NCI-H345 (cell line): Measurements from ENCODE around the gene ZNF609.
A peak's percentile ranks its signal among the peaks of the same experiment; 100 is the strongest.

ENCODE experiments used
- DNase-seq: peaks from one replicate; lab custom pipeline; 2025; lab: John Stamatoyannopoulos, UW

Gene ZNF609

DNA sequence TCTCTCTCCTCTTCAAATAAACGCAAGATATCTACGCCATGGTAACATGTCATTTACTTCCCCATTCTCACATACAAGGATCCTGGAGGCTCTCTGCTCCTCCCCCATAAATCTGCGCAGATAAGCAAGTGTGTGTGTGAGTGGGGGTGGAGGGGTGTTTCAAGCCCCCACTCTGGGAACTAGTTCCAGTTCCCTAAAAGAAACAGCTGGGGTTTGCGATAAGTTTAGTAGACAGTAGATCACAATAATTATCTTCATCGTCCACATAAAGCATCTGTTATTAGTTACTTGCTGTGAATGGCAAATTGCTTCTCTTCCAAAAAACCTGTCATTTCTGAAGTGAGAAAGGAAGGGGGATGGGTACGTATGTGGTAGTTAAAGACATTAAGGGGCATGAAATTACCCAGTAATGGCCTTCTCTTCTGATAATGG, 235.2 kb downstream of the ZNF609 start:
- no peak for DNase-seq

DNA sequence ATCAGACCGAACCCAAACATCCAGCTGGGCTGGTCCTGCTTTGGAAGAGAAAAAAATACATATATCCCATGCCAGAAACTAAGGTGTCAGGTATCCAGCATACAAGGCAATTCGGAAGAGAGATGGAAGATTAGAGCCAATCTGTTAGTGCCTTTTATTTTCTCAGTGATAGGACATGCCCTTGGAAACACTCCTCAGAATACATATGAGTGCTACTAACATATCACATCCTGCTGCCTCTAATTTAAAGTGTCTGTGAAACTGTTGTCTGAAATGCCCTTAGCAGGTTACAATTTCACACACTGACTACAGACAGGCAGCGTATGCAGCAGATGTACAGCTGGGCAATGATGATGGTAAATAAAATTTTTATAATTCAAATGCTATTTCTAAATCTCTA, 236.1 kb downstream of the ZNF609 start:
- no peak for DNase-seq

DNA sequence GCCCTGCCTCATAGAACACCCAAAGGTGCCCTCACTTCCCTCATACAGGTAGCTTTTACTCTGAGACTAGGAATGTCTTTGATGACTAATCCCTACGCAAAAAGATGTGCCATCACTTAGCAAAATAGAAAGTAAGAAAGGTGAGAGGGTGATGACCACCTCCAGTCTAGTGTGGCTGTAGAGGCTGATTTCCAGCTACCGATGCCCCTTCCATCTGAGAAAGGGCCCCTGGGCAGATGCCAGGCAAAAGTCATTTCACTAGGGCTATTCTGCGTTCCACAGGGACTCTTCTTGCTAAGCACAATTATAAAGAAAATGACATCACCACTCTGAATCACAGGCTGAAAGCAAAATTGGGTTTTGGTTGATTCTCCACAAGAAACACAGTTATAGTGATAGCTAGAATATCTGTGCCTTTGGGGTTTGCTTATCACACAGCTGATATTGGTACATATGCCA, 237.6 kb downstream of the ZNF609 start:
- DNase-seq, result no peak

DNA sequence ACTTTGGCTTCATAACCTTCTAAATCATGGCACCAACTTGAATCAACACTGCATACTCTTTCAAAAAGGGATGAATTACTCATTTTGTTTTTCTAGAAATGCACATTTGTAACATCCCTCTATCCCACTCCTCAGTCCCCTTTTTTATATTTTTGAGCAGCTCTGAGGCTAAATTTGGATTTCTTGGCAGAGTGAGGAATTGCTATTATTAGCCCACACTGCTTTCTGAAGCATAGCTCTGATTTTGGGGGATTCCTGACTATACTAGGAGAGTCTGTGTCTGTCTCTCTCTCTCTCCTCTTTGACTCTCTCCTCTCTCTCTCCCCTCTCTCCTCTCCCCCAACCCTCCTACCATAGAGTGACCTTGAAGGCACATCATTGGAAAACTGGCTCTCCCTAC, 238.4 kb downstream of the ZNF609 start:
- DNase-seq, result no peak

DNA sequence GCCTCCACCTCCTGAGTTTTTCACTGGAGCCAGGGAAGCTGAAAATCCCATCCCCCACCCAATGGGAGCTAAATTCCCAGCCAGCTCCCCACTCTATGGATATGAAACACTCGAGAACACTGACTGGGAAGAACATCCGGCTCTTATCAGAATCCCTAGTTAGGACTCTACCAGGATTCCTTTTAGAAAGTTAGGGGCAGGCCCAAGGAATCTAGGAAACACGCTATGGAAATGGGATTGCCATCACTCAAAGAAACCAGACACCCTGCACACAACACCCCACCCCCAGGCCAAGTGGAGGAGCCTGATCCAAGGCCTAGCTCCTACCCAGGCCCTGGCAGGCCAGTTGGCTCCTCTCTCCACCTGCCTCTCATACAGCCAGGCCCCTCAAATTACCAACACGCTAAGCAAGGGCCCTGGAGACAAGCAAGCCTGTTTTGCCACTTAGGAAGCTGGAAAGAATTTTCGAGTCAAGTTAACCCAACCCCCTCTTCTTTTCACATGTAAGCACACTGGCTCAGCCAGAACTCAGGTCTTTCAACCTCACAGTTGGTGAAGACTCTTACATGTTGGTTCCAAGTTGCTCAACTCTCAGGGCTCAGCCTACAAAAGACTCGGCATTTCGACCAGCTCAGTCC, 239.5 kb downstream of the ZNF609 start:
- no peak for DNase-seq

DNA sequence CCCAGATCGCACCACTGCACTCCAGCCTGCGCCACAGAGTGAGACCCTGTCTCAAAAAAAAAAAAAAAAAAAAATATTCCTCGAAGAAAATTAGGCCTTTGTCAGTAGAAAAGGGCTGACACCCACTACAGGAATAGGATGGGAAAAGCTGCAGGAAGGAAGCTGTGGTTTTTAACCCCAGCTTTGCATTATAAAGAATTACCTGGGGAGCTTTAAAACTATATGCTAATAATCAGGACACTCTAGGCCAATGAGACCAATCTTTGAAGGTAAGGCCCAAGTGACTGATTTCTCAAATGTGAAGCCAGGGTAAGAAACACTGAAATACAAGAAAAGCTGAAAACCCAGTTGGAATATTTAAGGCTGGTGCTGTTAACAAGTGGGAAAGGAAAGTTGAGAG, 240.7 kb downstream of the ZNF609 start:
- no peak for DNase-seq

DNA sequence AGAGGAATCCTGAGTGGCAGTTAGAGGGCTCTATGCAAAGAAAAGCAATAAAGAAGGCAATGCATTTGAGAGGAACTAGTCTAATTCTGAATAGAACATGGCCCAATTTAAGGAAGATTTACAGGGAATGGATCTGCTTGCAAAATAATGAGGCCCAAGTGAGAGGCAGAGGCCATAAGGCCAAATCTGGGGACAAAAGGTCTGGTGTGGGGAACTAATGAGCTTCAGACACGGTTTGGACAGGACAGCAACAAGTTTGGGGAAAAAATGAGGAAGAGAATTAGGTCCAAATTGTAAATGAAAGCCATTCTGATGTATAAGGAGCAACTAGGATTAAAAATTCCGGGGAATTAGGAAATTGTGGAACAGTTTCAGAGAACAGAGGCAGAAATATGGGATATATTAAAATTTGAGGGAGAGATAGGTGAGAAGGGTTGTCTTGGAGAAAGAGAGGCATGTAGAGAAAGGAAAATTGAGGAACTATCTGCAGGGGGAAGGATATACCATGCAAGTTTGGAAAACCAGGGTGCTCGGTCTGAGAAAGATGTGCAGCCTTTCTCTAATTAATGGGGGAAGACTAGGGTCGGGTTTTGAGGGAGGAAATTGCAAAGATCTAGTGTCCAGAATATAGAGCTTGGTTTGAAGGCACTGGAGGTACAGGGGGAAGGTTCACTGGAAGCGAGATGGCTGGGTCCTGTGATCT, 241.3 kb downstream of the ZNF609 start:
- DNase-seq, result no peak

DNA sequence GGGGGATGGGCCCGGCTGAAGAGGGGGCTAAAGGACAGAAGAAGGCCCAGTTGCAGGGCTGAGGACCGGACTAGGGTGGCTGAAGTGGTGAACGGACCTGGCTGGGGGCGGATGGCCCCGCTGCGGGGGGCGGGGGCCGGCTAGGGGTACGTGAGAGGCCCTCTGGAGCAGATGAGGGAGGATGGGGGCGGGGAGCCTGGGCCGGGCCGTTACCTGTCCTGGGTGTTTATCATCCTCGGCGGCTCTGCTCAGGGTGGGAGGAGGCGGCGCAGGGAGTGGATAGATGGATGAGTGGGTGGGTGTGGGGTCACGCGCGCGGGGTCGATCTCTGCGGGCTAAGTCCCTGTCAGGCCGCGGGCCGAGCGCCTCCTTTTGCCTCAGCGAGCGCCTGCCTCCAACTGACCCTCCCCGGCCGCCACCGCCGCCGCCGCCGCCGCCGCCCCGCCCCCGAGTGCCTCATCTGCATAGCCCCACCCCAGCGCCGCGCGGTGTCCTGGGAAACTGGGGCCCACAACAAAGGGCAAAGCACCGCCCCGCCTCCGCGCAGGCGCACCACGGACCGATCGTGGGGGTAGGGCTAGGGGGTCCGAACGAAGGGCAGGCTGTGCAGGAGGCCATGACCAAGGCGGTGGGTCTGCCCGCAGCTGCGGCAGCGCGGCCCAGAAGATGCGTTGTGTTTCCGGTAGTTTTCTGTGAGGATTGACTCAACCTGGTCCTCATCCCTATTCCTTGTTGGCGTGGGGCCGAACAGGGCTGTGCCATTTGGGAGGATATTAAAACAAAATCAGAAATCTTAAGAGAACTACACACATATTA, 242.6 kb downstream of the ZNF609 start:
- peak; percentile 90 for DNase-seq

DNA sequence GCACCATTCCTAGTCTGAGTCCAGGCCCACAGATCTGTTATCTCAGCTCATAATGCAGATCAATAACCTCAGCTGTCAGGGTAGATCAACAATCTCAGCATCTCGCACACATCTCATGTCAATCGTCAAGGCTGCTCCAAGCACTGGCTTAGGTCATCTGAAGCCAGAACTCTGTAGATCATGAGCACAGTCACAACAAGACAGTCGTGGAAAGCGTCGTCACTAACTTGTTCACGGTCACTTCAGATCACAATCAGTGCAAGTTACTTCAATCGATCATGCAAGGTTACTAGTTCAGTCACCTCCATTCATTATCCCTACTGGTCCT, 243.2 kb downstream of the ZNF609 start:
- no peak for DNase-seq

DNA sequence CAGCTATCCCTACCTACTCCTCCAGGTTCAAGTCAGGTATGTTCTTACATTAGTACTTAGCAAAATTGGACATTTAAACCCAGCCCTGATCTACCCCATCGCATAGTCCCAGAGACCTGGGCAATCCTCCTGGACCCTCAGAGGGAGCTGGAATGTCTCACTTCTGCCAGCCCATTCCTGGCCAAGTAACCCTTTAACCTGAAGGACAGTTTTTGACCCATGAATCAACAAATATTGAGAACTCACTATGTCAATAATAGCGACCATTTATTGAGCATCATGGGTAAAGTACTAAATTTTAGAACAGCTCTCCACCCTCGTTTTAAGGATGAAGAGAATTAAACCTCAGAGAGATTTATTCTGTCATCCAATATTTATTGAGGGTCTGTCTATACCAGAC, 244.6 kb downstream of the ZNF609 start:
- DNase-seq, result no peak

DNA sequence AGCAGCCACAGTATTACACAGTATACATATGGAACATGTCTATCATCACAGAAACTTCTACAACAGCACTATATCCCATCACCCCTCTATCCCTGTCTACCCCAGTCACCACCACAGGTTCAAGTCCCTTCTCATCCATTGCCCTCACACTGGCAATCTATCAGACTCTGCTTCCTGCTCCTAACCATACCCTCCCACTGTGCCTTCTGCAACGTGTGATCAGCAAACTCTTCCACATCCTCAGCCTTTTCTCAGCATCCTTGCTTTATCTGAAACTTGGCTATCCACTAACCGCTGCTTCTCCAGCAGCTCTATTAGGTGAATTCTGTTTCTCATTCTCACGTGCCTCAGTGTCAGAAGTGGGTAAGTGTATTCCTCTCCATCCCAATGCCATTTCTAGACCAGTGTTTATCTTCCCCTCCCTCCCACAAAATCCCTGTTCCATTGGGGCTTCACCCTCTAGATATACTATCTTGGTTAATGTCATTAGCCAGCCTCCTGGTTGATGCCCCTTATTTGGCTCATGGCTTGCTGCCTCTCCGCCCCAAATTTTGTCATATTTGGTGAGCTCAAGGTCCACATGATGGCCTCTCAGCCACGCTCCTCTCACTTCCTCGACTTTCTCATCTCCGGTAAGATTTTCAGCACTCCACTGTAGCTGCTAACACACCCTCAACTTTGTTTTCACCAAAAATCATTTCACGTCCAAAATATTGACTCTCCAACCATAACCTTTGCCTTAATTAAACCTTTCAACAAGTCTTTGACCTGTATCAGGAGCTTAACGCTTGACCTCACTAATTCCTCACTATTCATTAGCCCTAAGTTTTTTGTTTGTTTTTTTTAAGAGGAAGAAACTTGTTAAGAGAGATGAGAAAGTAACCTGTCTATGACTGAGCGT, 245.9 kb downstream of the ZNF609 start:
- no peak for DNase-seq

DNA sequence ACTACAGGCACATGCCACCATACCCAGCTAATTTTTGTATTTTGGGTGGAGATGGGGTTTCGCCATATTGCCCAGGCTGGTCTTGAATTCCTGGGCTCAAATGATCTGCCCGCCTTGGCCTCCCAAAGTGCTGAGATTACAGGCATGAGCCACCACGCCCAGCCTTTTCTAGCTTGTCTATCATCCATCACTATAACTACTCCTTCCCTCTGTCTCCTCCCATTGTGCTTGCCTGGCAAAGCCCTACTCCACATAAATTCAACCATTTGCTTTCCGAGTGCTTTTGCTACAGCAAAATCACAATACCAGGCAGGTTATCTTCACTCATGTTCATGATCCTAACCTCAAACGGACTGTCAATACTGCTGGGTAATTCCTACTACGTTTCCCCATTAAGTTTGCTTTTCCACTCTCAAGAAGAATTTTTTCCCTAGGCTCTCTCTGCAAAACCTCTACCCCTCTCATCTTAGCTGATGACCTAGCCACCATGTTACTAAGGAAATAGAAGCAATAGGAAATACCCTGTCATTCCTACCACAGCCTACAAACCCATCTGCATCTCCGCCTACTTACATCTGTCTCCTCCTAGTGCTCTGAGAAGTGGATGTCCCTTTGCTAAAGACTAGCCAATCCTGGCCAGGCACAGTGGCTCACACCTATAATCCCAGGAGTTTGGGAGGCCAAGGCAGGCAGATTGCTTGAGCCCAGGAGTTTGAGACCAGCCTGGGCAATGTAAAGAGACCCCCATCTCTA, 250.5 kb downstream of the ZNF609 start:
- DNase-seq, result no peak

DNA sequence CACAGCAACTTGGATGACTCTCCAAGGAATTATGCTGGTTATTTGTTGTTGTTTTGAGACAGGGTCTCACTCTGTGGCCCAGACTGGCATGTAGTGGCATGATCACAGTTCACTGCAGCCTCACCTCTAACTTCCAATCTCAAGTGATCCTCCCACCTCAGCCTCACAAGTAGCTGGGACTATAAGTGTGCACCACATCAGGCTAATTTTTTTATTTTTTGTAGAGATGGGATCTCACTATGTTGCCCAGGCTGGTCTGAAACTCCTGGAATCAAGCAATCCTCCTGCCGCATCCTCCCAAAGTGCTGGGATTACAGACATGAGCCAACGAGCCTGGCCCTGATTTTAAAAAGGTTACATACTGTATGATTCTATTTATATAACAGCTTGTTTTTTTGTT, 252.0 kb downstream of the ZNF609 start:
- no peak for DNase-seq

DNA sequence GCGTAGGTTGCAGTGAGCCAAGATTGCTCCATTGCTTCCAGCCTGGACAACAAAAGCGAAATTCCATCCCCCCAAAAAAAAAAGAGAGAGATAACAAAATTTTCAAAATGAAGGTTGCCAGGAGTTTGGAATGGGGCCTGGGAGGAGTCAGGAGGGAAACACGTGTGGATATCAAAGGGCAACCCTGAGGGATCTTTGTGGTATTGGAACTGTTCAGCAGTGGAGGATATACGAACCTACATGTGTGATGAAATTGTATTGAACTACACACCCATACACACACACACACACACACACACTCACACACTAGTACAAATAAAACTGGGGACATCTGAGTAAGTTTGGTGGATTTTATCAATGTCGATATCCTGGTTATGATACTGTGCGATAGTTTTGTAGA, 253.2 kb downstream of the ZNF609 start:
- DNase-seq, result no peak

DNA sequence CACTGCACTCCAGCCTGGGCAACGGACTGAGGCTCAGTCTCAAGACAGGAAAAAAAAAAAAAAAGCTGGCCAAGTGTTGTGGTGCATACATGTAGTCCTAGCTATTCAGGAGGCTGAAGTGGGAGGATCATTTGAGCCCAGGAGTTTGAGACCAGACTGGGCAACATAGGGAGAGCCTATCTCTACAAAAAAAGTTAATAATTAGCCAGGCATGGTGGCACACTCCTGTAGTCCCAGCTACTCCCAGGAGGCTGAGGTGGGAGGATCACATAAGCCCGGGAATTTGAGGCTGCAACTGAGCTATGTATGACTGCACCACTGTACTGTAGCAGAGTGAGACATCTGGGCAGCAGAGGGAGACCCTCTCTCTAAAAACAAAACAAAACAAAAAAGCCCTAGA, 256.1 kb downstream of the ZNF609 start:
- DNase-seq, result no peak

DNA sequence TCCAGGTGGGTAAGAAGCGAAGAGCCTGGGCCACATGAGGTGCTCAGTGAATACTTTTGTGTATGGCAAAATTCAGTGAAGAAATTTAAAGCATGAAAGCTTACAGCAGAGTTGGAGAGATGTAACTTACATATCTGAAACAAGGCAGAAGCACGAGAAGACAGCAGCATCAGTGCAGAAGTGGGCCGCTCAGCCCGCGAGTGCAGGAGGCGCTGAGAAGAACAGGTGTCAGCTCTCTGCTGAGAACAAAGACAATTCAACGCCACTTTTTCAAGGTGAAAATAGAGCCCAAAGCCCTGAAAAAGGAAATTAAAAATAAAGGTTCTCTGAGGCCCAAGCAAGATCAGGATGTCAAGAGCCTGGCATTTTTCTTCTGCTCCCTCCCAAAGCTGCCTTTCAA, 256.8 kb downstream of the ZNF609 start:
- DNase-seq, result no peak

DNA sequence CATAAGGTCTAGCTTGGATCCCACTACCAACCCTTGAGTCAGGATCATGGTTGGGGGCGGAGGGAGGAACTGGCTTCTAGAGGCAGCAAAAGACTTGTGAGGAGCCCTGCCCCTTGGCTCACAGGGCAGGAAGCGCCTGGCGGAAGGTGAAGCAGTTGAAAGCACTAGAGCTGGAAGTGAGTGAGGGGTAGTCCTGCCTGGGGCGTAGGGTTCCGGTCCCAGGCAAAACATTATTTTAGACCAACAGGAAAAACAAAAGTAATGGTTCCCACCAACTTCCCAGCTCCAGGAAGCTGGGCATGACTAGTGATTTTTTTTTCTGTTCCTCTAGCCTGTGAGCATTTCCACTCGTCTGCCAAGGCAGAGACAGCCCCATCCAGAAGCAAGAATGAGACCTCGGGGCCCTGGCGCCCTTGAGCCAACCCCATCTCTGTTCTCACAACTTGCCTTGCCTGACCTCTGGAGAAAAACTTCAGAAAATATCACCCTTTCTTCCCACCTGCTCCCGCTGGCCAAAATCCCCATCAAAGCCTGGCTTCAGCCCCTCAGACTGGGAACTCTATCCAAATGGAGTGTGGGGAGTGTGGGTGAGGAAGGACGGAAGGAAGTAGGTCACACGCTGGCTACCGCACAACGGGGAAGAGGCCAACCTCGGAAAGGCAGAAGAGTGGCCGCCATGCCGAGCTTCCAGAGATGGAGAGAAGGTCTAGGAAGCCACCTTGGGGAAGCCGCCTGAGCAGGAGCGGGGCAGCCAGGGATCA, 257.5 kb downstream of the ZNF609 start:
- DNase-seq, result no peak

DNA sequence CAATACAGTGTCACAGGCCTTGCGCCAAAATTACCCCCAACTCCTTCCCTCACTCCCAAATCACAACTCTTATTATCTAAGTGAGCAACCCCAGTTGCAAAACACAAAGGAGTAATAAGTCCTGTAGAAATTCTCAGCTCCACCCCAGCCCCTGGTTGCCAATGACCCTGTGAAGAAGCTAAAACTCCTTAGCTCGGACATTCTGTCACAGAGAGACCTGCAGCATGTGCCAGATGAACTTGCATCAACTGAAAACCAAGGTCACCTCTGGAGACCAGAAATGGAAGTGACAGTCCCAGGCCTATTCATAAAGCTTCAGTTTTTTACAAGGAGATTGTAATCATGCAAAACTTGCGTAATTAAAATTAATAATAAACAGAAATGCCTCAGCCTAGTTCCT, 259.8 kb downstream of the ZNF609 start:
- no peak for DNase-seq

DNA sequence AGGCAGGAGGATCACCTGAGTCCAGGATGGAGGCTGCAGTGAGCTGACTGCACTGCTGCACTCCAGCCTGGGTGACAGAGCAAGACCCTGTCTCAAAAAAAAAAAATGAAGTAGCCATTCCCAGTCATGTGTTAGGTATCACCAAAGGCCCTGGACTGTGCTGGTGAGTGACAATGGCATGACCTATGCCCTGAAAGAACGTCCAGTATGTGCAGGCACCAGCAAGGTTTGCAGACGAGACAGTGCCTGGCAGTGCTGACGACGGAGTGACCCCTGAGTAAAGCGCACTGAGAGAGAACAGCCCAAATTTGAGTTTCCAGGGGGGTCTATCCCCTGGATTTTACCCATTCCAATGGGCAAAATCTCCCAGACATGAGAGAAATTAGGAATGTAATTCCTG, 269.8 kb downstream of the ZNF609 start:
- no peak for DNase-seq

DNA sequence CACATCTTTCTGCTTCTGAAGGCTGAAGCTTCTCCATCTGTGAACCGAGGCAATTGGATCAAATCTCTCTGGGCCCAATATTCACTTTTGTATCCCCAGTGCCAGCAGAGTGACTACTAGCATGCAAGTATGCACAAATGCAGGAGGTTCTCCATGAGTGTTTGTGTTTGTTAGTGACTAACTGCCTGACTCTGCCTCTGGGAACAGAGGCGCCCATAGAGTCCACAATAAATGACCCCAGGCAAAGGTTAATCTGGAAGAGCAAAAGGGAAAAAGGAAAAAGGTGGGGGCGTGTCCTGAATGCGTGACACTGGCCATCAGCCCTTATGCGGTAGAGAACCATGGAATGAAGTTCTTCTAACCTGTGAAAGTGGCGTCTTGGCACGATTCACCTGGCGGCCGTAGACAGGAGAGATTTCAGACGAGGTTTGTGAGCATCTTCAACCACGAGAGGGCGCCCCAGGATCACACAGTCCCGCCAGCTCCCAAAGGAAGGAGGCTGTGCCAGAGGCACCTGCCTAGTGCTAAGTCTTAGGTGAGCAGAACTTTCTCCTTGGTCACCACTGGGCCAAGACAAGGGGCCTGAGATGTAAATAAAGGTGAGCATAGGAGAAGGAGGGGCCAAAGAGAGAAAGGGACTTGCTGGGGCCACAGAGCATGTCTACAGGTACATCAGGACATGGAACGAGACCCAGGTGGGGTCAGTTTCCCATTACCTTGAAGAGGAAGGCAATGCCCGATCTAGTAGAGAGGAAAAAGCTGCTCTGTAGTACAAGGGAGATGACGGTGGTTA, 270.8 kb downstream of the ZNF609 start:
- DNase-seq, result peak; percentile 79
